Fibroblast of lung (primary cell): ENCODE measurements around the gene PRKAG2. TPM values are rescaled to one million over a fixed set of nuclear protein-coding genes. Genes with fewer than 3 reads are reported as not detected.
"Not testable (repeated sequence)": the region's sequence is repeated elsewhere in the genome, so short reads cannot be mapped to it uniquely, and the experiment has no call there.

Experiments used
- DNase-seq, 2 donors: peaks; one replicate each; pipeline versions ENCODE4 v3.0.0 to v3.0.0-alpha.2; 2010; ENCODE audit warnings: low read depth in 2 of 2
- H2AFZ ChIP-seq: 2 replicates; pipeline ENCODE4 v1.5.1; 2012; ENCODE audit warnings: low read length, control low read depth, inconsistent platforms
- H3K27ac ChIP-seq: 2 replicates; pipeline ENCODE4 v1.5.1; 2011; ENCODE audit warnings: low read length, control low read depth; ENCODE audit not compliant: insufficient read depth
- H3K27me3 ChIP-seq: 2 replicates; pipeline ENCODE4 v1.5.1; 2011; ENCODE audit warnings: mild to moderate bottlenecking, low read length; ENCODE audit not compliant: control insufficient read depth, insufficient read depth
- H3K36me3 ChIP-seq: 2 replicates; pipeline ENCODE4 v1.5.1; 2011; ENCODE audit warnings: low read length; ENCODE audit not compliant: control insufficient read depth, insufficient read depth
- H3K4me1 ChIP-seq: 2 replicates; pipeline ENCODE4 v1.5.1; 2011; ENCODE audit warnings: low read length; ENCODE audit not compliant: control insufficient read depth, insufficient read depth; ENCODE audit errors: extremely low read depth
- H3K4me2 ChIP-seq: 2 replicates; pipeline ENCODE4 v1.5.1; 2011; ENCODE audit warnings: low read length, control low read depth; ENCODE audit not compliant: insufficient read depth; ENCODE audit errors: extremely low read depth
- H3K4me3 ChIP-seq, 4 experiments: fragments of 200-600 bp in 1 of 4; sonication (generic) in 1 of 4; replicated peaks in 1 of 4; 2 replicates each; pipeline ENCODE4 v1.5.1; 2011 to 2016; ENCODE audit warnings: low read length in 4 of 4, low read depth in 3 of 4, mild to moderate bottlenecking in 3 of 4, control low read depth in 2 of 4, inconsistent platforms in 1 of 4, mixed read lengths in 1 of 4; ENCODE audit not compliant: insufficient read depth in 1 of 4; ENCODE audit errors: control extremely low read depth in 1 of 4
- H3K79me2 ChIP-seq: 2 replicates; pipeline ENCODE4 v1.5.1; 2012; ENCODE audit warnings: mild to moderate bottlenecking, low read length, inconsistent platforms; ENCODE audit not compliant: control insufficient read depth, insufficient read depth
- H3K9ac ChIP-seq: 2 replicates; pipeline ENCODE4 v1.5.1; 2011; ENCODE audit warnings: mild to moderate bottlenecking, low read length, control low read depth; ENCODE audit not compliant: insufficient read depth
- H3K9me3 ChIP-seq: 2 replicates; pipeline ENCODE4 v1.5.1; 2012; ENCODE audit warnings: low read depth, low read length; ENCODE audit not compliant: control insufficient read depth, insufficient read depth
- H4K20me1 ChIP-seq: 2 replicates; pipeline ENCODE4 v1.5.1; 2011; ENCODE audit warnings: low read length; ENCODE audit not compliant: control insufficient read depth, insufficient read depth; ENCODE audit errors: extremely low read depth
- CTCF ChIP-seq, 2 donors: IDR thresholded peaks in 1 of 2; conservative IDR thresholded peaks in 1 of 2; 1 replicate in 1 of 2; 2 replicates in 1 of 2; pipeline ENCODE4 v1.5.1; 2011 to 2012; ENCODE audit warnings: low read length in 2 of 2, control low read depth in 1 of 2, inconsistent platforms in 1 of 2, low read depth in 1 of 2, mild to moderate bottlenecking in 1 of 2
- EZH2 ChIP-seq: IDR thresholded peaks from 2 replicates; pipeline ENCODE4 v1.5.1; 2012; ENCODE audit warnings: low read length, control low read depth, mild to moderate bottlenecking; ENCODE audit errors: missing control alignments
- polyA plus RNA-seq, 2 donors: library from polyadenylated mRNA; depleted of rRNA in 1 of 2; stranded (reverse) in 1 of 2; unstranded in 1 of 2; fragments of >200 nt; gene quantifications; 2 replicates each; pipeline ENCODE4 v1.2.1, GENCODE V29; 2011 to 2012; ENCODE audit warnings: missing spikeins in 1 of 2
- total RNA-seq: library from RNA; depleted of rRNA; stranded (reverse); fragments of >200 nt; gene quantifications from 2 replicates; pipeline ENCODE4 v1.2.1, GENCODE V29; 2014

The PRKAG2 gene
- total and polyA plus RNA-seq, 2 donors (not counting 1 experiment from before 2014, with no cell fraction given): 11.9 to 56.7 TPM

GRCh38 chr7:151783958-151784575 lies 92.8 kb downstream of the PRKAG2 start:
- no peak for TF ChIP-seq EZH2
- no peak for TF ChIP-seq CTCF (conservative IDR thresholded peaks at IDR 0.05 in 1 of 2, IDR thresholded peaks at IDR 0.05 in 1 of 2; ENCODE audit: low read depth in 1 of 2, low read length in 2 of 2)
- H4K20me1 ChIP-seq: no peaks in the 10 kb centered on the region
- H3K4me3 ChIP-seq: no peak overlapping the region
- H3K4me1 ChIP-seq: no peaks in the 10 kb centered on the region
- H3K79me2 ChIP-seq: no peaks in the 10 kb centered on the region
- H3K9ac ChIP-seq: no peak overlapping the region
- no peaks in the 10 kb centered on the region for H3K27me3 ChIP-seq
- no peak for DNase-seq
- H2AFZ ChIP-seq: no peak overlapping the region
- no peaks in the 10 kb centered on the region for H3K9me3 ChIP-seq
- H3K27ac ChIP-seq: no peak overlapping the region
- no peak overlapping the region for H3K4me2 ChIP-seq
- H3K36me3 ChIP-seq: no peaks in the 10 kb centered on the region

- Histone ChIP-seq H3K4me2 (peak overlapping the region; percentile 94), H3K27me3 (no peaks in the 10 kb centered on the region), H3K36me3 (no peaks in the 10 kb centered on the region), H3K4me1 (no peaks in the 10 kb centered on the region), H3K79me2 (no peaks in the 10 kb centered on the region), H3K4me3 (peak overlapping the region in 3 of 4 experiments; percentile 11 to 32 (median 16)), H4K20me1 (no peaks in the 10 kb centered on the region), H2AFZ (peak overlapping the region; percentile 21), H3K27ac (no peak overlapping the region), H3K9me3 (no peaks in the 10 kb centered on the region), H3K9ac (no peak overlapping the region)
- DNase-seq: peak; percentile 50 to 52
- TF ChIP-seq CTCF (conservative IDR thresholded peaks at IDR 0.05 in 1 of 2, IDR thresholded peaks at IDR 0.05 in 1 of 2; ENCODE audit: low read depth in 1 of 2, low read length in 2 of 2) (peak; percentile 75), EZH2 (no peak)
Measured at GRCh38 chr7:151782598-151783448, 94.1 kb downstream of the PRKAG2 start.

DNA sequence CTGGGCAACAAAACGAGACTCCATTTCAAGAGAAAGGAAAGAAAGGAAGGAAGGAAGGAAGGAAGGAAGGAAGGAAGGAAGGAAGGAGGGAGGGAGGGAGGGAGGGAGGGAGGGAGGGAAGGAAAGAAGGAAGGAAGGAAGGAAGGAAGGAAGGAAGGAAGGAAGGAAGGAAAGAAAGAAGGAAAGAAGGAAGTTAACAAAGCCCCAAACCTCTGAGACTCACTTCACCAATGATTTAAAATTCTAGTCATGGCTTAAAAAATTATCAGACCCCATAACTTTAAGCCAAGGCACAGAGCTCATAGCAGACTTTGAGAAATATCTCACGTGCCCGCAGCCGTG lies 94.7 kb downstream of the PRKAG2 start:
- not testable (repeated sequence) for H3K4me3 ChIP-seq, H3K36me3 ChIP-seq, DNase-seq, H3K4me1 ChIP-seq, H3K9ac ChIP-seq, H2AFZ ChIP-seq, H3K9me3 ChIP-seq, H3K27me3 ChIP-seq, H3K79me2 ChIP-seq, H4K20me1 ChIP-seq, H3K27ac ChIP-seq
- peak overlapping the region; percentile 10 for H3K4me2 ChIP-seq
